GM18502 (cell line): Measurements from ENCODE around the gene PPP6R1.

ENCODE experiments used
- ATAC-seq: cut with Tn5 transposase; IDR thresholded peaks from one replicate; pipeline ENCODE4 v1.9.1; 2021; ENCODE audit warnings: mild to moderate bottlenecking; ENCODE audit not compliant: unreplicated experiment, poor library complexity

The PPP6R1 gene

DNA sequence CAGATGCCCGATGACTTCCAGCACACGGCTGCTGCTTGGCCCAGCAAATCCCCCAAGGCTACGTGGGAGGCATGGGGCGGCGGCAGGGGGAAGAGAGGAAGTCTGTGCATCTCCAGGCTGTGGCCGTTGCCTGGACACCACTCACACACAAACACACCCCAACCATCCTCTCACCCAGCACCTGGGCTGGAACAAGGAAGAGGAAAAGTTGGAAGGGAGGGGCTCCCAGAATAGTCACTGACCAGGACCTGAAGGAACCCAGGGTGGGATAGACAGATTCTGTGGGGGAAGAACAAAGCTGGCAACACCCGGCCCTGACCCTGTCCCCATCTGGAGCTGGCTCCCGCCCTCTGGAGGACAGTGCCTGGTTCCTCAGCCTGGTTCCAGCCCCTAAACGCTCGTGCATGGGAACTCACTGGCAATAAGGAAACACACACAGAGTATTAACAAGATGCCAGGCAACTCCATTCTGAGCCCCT, 11.2 kb downstream of the PPP6R1 start:
- ATAC-seq, result no peak

DNA sequence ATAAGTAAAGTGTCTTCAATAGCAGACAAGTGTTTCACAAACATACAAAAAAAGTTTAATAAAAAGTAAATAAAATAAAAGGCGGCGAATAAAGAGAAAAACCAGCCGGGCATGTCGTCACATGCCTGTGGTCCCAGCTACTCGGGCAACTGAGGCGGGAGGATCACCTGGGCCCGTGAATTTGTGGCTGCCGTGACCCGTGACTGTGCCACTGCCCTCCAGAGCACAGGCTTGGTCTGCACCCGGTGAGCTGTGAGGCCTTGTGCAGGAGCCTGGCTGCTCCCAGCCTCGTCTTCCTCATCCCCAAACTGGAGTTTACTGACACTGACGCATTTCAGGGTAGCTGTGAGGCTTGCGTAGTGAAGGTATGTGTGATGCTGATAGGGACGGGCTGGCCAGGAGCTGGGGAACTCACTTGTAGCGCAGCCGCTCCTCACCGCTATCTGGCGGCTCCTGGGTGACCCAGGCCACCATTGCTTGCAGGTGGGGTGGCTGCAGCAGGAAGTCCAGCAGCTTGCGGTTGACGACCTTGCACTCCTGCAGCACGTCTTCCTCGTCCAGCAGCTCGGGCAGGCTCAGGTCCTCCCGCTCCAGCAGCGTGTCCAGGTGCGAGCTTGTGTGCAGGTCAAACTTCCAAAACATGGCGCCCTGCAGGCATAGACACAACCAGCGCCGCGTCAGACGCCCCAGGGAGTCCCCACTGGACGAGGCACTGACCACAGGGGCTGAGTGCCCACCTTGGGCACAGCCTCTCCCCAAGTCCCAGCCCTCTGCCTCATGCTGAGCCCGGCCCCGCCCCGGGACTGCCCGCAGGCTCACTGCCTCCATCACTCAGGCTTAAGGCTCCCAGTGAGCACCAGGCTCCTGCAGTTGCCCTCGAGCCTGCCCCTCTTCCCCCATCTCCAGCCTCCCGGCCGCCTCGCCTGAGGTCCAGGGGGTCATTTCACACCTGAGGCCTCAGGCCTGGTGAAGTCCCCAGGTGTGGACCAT, 12.1 kb downstream of the PPP6R1 start:
- ATAC-seq, result no peak

DNA sequence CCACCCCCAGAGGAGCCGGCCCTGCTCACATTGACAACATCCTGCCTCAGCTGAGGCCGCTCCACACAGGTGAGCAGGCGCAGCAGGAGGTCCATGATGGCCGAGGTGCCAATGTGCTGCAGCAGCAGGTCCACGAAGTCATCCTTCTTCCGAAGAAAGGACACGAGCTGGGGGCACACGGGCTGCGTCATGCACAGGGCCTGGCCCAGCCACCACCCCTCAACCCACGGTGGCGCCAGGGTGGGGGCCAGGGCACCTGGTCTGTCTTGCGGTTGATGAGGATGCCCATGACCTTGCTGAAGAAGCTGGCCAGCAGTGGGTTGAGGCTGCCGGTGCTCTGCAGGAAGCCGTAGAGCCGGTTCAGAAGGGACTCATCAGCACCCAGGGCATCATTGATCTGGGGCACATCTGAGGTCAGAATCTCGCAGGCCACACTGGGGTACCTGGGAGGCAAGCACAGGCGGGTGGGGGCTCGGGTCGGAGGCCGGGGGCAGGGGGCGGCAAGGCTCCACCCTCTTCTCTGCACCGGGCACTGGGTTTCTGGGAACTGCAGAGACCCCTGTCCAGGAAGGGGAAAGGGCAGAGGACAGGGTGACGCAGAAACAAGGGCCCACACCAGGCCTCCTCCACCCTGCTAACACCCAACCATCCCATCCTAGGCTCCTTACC, 13.4 kb downstream of the PPP6R1 start:
- no peak for ATAC-seq

DNA sequence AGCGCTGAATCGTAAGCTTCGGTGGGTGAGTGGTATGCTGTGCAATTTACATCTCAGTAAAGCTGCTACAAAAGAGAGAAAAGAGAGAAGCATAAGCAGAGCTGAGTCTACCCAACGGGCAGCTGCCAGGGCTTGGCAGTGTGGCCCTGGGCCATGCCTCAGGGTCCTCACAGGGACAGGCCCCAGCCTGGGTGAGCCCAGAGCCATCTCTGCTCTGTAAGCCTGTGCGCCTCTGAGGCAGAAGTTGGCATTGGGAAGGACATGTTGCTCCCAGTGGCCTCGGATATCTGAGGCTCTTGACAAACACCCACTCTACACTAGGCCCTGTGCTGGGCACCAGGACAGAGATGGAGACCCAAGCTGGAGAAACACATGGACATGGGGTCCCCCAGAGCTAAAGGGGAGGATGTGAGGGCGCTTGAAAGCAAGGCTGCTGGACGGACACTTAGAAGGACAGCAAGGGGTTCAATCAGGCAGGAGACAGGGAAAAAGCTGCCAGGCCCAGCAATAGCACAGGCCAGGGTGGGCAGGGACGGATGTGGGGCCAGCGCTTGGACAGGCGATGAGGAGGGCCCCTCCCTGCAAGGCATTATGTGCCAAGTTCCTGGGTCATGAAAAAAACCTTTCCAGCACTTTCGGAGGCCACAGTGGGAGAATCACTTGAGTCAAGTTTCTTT, 14.7 kb downstream of the PPP6R1 start:
- ATAC-seq, result no peak

DNA sequence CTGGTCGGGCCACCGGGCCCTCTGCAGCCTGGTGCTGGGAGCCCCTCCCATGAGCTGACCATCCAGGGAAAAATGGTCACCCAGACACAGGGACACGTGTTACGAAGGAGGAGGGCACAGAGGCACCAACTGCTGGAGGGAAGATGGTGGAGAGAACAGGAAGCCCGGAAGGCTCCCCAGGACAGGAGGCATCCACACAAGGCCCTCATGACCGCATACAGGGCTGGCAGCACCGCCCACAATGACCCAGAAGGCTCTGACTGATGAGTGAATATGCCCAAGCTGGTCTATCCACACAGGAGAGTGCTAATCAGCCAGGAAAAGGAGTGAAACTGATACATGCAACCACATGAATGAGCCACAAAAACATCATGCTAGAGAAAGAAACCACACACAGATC, 16.3 kb downstream of the PPP6R1 start:
- no peak for ATAC-seq

DNA sequence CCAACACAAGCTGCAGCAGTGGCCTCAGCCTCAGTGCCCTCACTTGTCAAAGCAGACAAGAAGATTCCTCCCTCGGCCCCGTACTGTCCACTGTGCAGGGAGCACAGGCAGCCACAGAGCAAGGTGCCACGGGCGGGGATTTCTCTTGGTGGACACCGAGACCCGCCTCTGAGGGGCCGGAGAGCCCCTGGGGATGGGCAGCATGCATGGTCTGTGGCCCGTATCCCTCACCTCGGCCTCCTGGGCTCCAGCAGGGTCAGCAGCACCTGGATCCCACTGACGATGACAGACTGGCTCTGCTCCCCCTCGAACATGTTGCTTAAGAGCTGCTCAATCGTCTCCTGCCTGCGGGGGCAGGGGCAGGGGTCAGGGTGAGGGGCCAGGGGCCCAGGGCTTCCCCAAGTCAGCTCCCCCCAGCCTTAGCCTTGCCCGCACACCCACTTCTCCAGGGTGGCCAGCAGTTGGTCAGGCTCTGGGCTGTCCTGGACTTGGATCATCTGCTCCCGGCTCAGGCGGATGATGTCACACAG, 16.8 kb downstream of the PPP6R1 start:
- ATAC-seq, result no peak

DNA sequence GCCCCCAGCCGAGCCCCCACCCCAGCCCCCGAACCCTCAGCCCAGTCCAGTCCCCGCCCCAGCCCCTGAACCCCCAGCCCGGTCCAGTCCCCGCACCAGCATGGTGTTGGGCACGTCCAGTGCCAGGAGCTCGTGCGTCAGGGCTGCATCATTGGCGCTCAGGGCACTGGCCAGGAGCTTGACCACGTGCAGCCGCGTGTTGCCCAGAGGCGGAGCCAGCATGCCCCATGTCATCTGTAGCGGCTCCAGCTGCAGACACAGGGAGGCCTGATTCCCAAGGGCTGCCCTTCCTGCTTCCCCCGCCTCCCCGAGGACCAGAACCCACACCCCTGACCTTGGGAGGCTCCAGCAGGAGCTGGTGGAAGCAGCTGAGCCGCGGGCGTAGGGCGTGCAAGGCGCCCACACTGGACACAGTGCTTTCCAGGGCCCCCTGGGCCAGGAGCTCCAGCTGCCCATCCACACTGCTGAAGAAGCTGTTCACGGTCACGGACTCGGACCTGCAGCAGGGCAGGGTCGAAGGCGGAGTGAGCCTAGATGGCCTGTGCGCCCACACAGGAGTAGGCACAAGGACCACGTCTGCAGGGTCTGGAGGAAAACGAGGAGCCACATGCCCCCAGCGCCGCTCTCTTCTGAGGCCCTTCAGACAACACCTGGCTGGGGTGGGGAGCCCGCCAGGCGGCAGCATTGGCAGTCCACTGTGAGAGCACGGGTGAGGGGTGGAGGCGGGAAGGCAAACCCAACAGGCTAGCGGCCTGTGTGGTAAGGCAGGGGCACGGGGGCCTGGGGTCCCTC, 17.5 kb downstream of the PPP6R1 start:
- no peak for ATAC-seq

DNA sequence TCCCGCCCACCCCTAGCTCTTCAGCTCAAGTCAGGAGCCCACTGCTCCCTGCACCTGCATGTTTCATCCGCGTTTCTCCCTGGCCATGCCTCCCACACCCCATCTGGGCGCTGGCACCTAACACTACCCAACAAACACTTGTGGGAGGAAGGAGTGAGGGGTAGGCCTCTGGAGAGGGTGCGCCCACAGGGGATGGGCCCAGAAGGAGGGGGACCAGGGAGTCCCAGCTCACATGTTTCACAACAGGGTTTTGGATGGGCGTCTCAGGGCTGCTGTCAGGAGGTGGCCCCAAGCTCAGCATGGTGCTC, 18.1 kb downstream of the PPP6R1 start:
- no peak for ATAC-seq

DNA sequence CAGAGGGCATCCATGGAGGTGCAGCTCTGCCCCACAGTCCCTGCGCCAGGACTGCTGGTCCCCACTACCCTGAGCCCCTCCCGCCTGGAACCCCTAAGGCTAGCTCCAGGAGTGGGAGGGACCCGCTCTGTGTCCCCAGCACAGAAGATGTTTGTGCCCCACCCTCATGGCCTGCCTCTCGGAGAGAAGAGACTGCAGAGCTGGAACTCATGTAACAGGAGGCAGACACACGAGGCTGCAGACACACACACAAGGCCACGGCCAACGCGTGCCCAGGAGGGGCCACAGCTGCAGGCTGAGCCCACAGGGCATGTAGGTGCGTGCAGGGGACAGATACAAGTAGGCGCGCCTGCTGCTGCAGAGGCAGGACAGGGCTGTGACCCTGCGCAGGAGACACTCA, 19.8 kb downstream of the PPP6R1 start:
- no peak for ATAC-seq

DNA sequence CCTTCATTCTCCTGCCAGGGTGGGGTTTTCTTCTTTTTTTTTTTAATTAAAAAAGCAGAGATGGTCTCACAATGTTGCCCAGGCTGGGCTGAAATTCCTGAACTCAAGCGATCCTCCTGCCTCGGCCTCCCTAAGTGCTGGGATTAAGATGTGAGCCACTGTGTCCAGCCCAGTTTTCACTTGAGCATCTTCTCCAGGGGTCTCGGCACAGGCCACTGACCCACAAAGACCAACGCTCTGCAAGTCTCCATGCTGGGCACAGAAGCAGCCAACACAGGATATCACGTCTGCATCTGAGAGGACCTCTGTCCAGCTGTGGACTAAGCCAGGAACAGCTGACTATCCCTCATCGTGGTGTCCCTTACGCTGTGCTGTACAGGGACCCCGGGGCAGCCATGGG, 20.8 kb downstream of the PPP6R1 start:
- ATAC-seq, result no peak

DNA sequence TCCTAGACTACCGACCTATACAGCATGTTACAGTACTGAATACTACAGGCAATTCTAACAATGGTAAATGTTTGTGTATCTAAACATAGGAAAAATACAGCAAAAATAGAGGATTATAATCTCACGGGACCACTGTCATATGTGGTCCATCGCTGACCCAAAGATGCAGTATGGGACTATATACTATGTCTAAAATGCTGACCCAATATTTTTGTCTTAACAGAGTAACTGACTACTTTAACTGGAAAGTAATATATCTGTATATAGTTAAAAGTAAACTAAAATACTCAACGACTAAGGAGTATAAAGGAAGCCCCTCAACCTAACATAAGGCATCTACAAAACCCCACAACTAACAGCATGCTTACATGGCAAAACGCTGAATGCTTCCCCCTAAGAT, 25.8 kb downstream of the PPP6R1 start:
- no peak for ATAC-seq

DNA sequence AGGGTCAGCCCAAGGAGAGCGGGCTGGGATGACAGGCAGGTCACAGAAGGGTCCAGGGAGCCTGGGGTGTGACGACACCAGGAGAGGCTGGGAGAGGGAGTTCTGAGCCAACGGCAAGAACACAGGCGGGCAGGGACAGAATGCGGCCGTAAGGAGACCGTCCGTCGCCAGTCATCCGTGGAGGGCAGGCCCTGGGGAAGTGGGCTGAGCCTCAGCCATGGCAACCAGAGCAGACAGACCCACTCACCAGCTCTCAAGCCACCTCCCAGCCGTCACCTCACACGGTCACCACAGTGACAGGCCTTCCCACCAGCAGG, 26.6 kb downstream of the PPP6R1 start:
- ATAC-seq, result no peak

DNA sequence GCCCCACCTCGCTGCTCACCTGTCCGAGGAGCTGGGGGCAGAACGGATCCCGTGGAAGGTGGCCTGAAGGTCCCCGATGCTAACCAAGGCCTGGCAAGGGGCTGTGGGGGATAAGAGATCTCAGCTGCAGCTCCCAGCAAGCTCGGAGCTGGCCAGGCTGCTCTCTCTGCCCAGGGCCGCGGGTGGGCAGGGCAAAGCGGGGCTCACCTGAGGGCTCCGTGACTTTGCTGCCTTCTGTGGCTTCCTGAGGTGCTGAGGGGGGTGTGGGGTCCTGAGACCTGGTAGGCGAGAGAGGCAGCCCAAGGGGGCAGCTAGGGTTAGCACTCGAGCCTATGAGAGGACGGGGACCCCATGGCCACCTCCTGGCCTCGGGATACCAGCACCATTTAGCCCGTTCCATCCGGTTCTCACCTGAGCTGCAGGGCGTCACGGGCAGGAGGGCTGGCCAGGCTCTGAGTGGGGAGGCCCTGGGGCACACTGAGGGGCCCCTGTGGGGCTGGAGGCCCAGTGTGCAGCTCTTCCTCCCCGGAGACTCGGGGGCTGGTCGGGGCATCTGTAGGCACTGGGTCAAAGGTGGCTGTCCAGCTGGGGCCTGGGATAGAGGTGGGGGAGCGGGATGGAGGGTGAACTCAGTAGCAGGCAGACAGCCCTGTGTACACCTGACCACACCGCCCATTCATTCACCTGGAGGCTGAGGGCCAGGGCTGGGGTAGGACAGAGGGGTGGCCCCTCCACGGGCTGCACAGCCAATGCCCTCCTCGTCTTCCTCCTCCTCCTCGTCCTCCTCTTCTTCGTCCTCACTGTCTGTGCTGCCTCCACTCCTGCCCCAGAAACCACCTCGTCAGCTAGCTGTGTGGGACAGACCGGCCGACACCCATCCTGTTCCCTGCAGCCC, 27.2 kb downstream of the PPP6R1 start:
- ATAC-seq, result no peak

DNA sequence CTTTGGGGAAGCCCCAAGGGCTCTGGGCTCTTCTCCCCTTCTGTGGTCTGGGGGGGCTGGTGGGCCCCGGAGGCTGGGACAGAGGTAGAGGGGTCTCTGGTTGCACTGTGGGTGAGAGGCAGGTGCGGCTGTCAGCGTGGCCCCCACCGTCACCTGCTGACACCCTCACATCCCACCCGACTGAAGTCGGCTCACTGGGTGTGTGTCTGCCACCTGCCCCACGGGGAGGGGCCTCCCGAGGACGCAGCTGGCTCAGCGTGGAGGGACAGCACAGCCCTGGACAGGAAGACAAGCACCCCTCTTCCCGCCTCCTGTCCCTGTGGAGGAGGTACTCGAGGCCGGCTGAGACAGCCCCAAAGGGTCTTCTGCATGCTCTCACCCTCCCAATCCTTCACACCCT, 28.0 kb downstream of the PPP6R1 start:
- ATAC-seq, result no peak

DNA sequence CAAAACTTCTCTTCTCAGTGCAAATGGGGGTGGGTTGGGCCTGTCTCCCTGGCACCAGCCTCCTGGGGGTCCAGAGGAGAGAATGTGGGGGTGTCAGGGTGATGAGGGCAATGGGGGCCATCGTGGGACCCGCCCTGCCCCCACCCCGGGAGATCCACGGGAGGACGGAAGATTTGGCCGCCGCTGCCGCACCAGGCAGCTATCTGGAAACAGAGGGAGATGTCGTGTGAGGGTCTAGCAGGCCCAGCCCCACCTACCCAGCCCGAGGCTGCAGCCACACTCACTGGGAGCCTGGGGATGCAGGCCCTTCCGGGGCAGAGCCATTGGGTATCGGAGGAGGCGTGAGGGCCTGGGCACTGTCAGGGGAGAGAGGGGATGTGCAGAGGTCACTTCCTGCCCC, 28.5 kb downstream of the PPP6R1 start:
- no peak for ATAC-seq

DNA sequence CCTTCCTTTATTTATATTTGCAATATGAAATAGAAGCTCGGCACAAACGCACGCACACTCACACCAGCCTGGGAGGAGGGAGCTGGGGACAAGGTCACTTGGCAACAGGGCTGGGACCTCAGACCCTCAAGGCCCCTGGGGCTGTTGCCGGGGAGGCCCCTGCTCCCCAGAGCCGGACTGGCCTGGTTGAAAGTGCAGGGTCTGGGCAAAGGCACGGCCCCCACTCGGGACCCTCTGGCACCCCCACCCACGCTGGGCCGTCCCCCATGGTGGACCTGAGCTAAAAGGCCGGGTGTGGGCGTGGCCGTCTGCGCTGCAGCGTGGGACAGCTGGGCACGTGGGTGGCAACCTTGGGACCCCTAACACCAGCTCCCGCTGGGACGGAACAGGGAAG, 29.0 kb downstream of the PPP6R1 start:
- ATAC-seq, result no peak

DNA sequence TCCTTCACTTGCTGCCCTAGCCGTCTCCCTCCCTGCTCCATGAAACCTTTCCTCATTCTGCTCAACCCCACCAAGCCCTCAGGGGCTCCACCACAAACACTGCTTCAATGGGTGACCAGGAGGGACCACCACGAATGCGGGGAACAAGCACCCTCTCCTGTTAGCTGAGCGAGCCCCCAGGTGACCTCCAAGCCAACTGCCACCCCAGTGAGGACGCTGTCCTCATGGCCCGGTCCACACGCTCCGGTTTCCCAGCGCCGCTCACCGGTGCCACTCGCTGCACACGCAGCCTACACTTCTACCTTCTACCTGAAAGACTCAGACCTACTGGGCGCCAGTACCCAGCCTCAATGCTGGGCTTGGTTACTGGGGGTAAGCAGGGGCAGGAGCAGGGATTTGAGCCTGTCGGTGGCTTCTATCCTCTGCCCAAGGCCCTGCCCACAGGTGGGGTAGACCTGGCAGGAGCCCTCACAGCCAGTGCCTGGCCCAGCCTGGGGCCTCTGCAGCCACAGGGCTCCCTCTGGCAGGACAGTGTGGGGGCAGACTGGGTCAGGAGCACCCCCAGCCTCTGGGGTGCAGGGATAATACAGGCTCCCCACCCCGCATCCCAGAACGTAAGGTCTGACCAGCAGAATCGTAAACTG, 29.6 kb downstream of the PPP6R1 start:
- no peak for ATAC-seq

DNA sequence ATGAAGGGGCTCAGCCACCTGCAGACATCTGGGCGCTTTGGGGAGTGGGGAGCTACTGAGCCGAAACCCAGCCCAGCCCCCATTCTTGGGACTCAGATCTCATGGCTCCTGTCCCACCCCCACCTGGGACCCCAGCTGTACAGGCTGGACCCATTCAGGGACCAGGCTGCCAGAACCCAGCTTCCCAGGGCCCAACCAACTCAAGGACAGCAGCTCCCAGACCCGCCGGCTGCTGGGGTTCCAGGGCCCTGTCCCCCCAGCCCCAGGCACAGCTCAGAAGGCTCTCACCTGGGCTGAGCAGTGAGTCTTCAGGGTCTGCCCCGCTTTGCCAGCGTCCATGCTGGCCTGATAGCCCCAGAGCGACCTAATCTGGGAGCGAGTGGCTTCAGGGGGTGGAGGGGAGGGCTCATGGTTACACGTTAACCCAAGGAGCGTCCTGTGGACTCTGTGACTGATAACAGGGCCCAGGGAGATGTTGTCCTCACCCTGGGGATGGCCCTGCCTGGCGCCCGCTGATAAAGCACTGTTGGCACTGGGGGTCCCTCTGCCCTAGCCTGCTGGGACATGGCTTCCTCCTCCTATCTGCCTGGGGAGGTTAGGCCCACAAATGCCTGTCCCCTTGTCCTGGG, 30.3 kb downstream of the PPP6R1 start, which contains the start of gene TMEM86B:
Gene TMEM86B (minus strand): TSS at position 361 of the 629 bp plus-strand sequence. CDS start 22 bp downstream, at position 339.
- ATAC-seq, result no peak
